Raji (cell line): ENCODE data around the gene GCM1.

ENCODE experiments used
- POLR2A ChIP-seq: IDR thresholded peaks from 2 replicates; pipeline ENCODE4 v1.6.1; 2011; ENCODE audit warnings: low read depth, low read length, control low read depth; ENCODE audit not compliant: insufficient read depth

GCM1 gene

GRCh38 chr6:53124131-53124800 lies 24.4 kb downstream of the GCM1 start:
- TF ChIP-seq POLR2A = no peak

GRCh38 chr6:53119772-53120409 lies 28.8 kb downstream of the GCM1 start:
- TF ChIP-seq POLR2A = no peak

- TF ChIP-seq POLR2A = no peak
Measured at GRCh38 chr6:53119349-53119748, 29.3 kb downstream of the GCM1 start.

GRCh38 chr6:53115741-53116140 lies 32.9 kb downstream of the GCM1 start:
- no peak for TF ChIP-seq POLR2A

GRCh38 chr6:53115113-53115512 lies 33.5 kb downstream of the GCM1 start:
- TF ChIP-seq POLR2A = no peak

GRCh38 chr6:53113742-53114141 lies 34.9 kb downstream of the GCM1 start:
- TF ChIP-seq POLR2A = no peak

GRCh38 chr6:53112871-53113270 lies 35.8 kb downstream of the GCM1 start:
- TF ChIP-seq POLR2A = no peak

GRCh38 chr6:53112404-53112803 lies 36.2 kb downstream of the GCM1 start:
- TF ChIP-seq POLR2A = no peak

- TF ChIP-seq POLR2A = no peak
Measured at GRCh38 chr6:53111865-53112264, 36.8 kb downstream of the GCM1 start.

- TF ChIP-seq POLR2A = no peak
Measured at GRCh38 chr6:53109612-53110011, 39.0 kb downstream of the GCM1 start.

GRCh38 chr6:53107091-53107490 lies 41.5 kb downstream of the GCM1 start:
- TF ChIP-seq POLR2A = no peak

- no peak for TF ChIP-seq POLR2A
Measured at GRCh38 chr6:53104916-53105315, 43.7 kb downstream of the GCM1 start.

GRCh38 chr6:53103993-53104675 lies 44.5 kb downstream of the GCM1 start:
- no peak for TF ChIP-seq POLR2A

GRCh38 chr6:53101006-53101405 lies 47.6 kb downstream of the GCM1 start:
- TF ChIP-seq POLR2A = no peak

- TF ChIP-seq POLR2A = no peak
Measured at GRCh38 chr6:53100561-53100960, 48.1 kb downstream of the GCM1 start.

GRCh38 chr6:53095716-53096115 lies 52.9 kb downstream of the GCM1 start:
- no peak for TF ChIP-seq POLR2A
